ENCODE data around the gene UNC13C.
"Not testable (repeated sequence)": the region's sequence is repeated elsewhere in the genome, so short reads cannot be mapped to it uniquely, and the experiment has no call there.

UNC13C gene

GRCh38 chr15:54312528-54312927 lies 334.3 kb downstream of the UNC13C start:
- no peak for DNase-seq

GRCh38 chr15:54321426-54321825 lies 343.2 kb downstream of the UNC13C start:
- DNase-seq: no peak

GRCh38 chr15:54322341-54322740 lies 344.1 kb downstream of the UNC13C start:
- no peak for DNase-seq

- no peak for DNase-seq
Measured at GRCh38 chr15:54345301-54345700, 367.1 kb downstream of the UNC13C start.

GRCh38 chr15:54345827-54346226 lies 367.6 kb downstream of the UNC13C start:
- DNase-seq: no peak

GRCh38 chr15:54347082-54347827 lies 369.0 kb downstream of the UNC13C start:
- DNase-seq: no peak

- no peak for DNase-seq
Measured at GRCh38 chr15:54353726-54354125, 375.5 kb downstream of the UNC13C start.

- no peak for DNase-seq
Measured at GRCh38 chr15:54354341-54354740, 376.1 kb downstream of the UNC13C start.

GRCh38 chr15:54364961-54365360 lies 386.7 kb downstream of the UNC13C start:
- DNase-seq: no peak

- DNase-seq: no peak
Measured at GRCh38 chr15:54373332-54373731, 395.1 kb downstream of the UNC13C start.

- no peak for DNase-seq
Measured at GRCh38 chr15:54374184-54374952, 396.1 kb downstream of the UNC13C start.

GRCh38 chr15:54387799-54388198 lies 409.6 kb downstream of the UNC13C start:
- no peak for DNase-seq

- no peak for DNase-seq
Measured at GRCh38 chr15:54388746-54389145, 410.5 kb downstream of the UNC13C start.

- no peak for DNase-seq
Measured at GRCh38 chr15:54410481-54410880, 432.2 kb downstream of the UNC13C start.

- no peak for DNase-seq
Measured at GRCh38 chr15:54424171-54424570, 445.9 kb downstream of the UNC13C start.

GRCh38 chr15:54428596-54428995 lies 450.4 kb downstream of the UNC13C start:
- DNase-seq: no peak

- not testable (repeated sequence) for DNase-seq
Measured at GRCh38 chr15:54450288-54450687, 472.0 kb downstream of the UNC13C start.

GRCh38 chr15:54456413-54456812 lies 478.2 kb downstream of the UNC13C start:
- no peak for DNase-seq

- DNase-seq: no peak
Measured at GRCh38 chr15:54462511-54462913, 484.3 kb downstream of the UNC13C start.

GRCh38 chr15:54481819-54482218 lies 503.6 kb downstream of the UNC13C start:
- DNase-seq: no peak

- no peak for DNase-seq
Measured at GRCh38 chr15:54482251-54482650, 504.0 kb downstream of the UNC13C start.

- DNase-seq: no peak
Measured at GRCh38 chr15:54500330-54500729, 522.1 kb downstream of the UNC13C start.

GRCh38 chr15:54502416-54503075 lies 524.3 kb downstream of the UNC13C start:
- DNase-seq: no peak

GRCh38 chr15:54504695-54505094 lies 526.5 kb downstream of the UNC13C start:
- DNase-seq: no peak
